HCT116 (cell line): Measurements from ENCODE around the gene HOXD8. TPM values are rescaled to one million over a fixed set of nuclear protein-coding genes. Genes with fewer than 3 reads are reported as not detected.

Experiments
- ATAC-seq: fragments of 200-7000 bp; cut with Tn5 transposase; 2 replicates; pipeline ENCODE4 v1.9.1; 2020; ENCODE audit warnings: mild to moderate bottlenecking, moderate library complexity
- BruUV-seq: library from RNA; stranded (reverse); fragments of 400-500 nt; replicated peaks from 2 replicates; lab custom pipeline; 2021; lab: Mats Ljungman, UMichigan
- CTCF ChIA-PET: fragments of 300-600 bp; sonication (Branson Sonifier 250); formaldehyde crosslinking; loops from one replicate; lab custom pipeline; 2021; ENCODE audit warnings: antibody characterized with exemption; lab: Charles Lee
- POLR2A ChIA-PET: fragments of 300-600, 350-600 bp; sonication (Branson Sonifier 250); formaldehyde crosslinking; loops from one replicate; lab custom pipeline; 2021; ENCODE audit warnings: antibody characterized with exemption; lab: Charles Lee
- RAD21 ChIA-PET, 2 experiments: fragments of 300-600 bp; sonication (Branson Sonifier 250); formaldehyde crosslinking; loops; one replicate each; lab custom pipeline; 2023; ENCODE audit warnings: low total read pairs in 2 of 2; ENCODE audit not compliant: uncharacterized antibody in 2 of 2, unreplicated experiment in 2 of 2, low non-redundant PET in 1 of 2; lab: Charles Lee
- DNase-seq: peaks from one replicate; pipeline ENCODE4 v3.0.0-alpha.2; 2010; ENCODE audit warnings: low read depth, low spot score
- H2AFZ ChIP-seq: fragments of 200-600 bp; shearing (Covaris generic), sonication (generic); 2 replicates; pipeline ENCODE4 v1.6.1; 2017; ENCODE audit warnings: low read depth, mixed run types, mixed read lengths, antibody characterized with exemption, low read length; ENCODE audit not compliant: poor library complexity, severe bottlenecking
- H3K27ac ChIP-seq: 2 replicates; pipeline ENCODE4 v1.5.1; 2012; ENCODE audit warnings: low read depth, low read length
- H3K27me3 ChIP-seq: fragments of 200-600 bp; sonication (generic); 2 replicates; pipeline ENCODE4 v1.6.1; 2016; ENCODE audit warnings: mixed run types, low read length, mixed read lengths; ENCODE audit not compliant: insufficient read depth
- H3K36me3 ChIP-seq, 2 experiments: fragments of 200-500 bp in 1 of 2; fragments of 200-600 bp in 1 of 2; sonication (Bioruptor generic) in 1 of 2; sonication (generic) in 1 of 2; 2 replicates each; pipeline versions ENCODE4 v1.5.1 to v1.6.1; 2014 to 2016; ENCODE audit warnings: low read length in 2 of 2, inconsistent platforms in 1 of 2, mixed read lengths in 1 of 2, mixed run types in 1 of 2; ENCODE audit not compliant: insufficient read depth in 2 of 2, control insufficient read depth in 1 of 2
- H3K4me1 ChIP-seq, 2 experiments: fragments of 200-600 bp in 1 of 2; sonication (generic) in 1 of 2; 2 replicates each; pipeline versions ENCODE4 v1.5.1 to v1.6.1; 2012 to 2017; ENCODE audit warnings: low read length in 2 of 2, inconsistent platforms in 1 of 2, mild to moderate bottlenecking in 1 of 2, mixed read lengths in 1 of 2, mixed run types in 1 of 2, moderate library complexity in 1 of 2; ENCODE audit not compliant: insufficient read depth in 2 of 2, control insufficient read depth in 1 of 2
- H3K4me2 ChIP-seq: fragments of 200-600 bp; sonication (generic); 2 replicates; pipeline ENCODE4 v1.6.1; 2017; ENCODE audit warnings: mixed run types, low read length, mixed read lengths
- H3K4me3 ChIP-seq, 2 experiments: fragments of 200-600 bp in 1 of 2; sonication (generic) in 1 of 2; replicated peaks in 1 of 2; 2 replicates each; pipeline ENCODE4 v1.5.1; 2011 to 2016; ENCODE audit warnings: low read length in 2 of 2, control low read depth in 1 of 2, low read depth in 1 of 2, mild to moderate bottlenecking in 1 of 2, mixed read lengths in 1 of 2, mixed run types in 1 of 2
- H3K79me2 ChIP-seq: fragments of 200-600 bp; sonication (generic); 2 replicates; pipeline ENCODE4 v1.6.1; 2017; ENCODE audit warnings: mild to moderate bottlenecking, mixed run types, low read length, moderate library complexity, mixed read lengths; ENCODE audit not compliant: insufficient read depth
- H3K9ac ChIP-seq: fragments of 200-600 bp; sonication (generic); 2 replicates; pipeline ENCODE4 v1.6.1; 2016; ENCODE audit warnings: low read length, mixed read lengths
- H3K9me2 ChIP-seq: fragments of 200-600 bp; sonication (generic), shearing (Covaris generic); 2 replicates; pipeline ENCODE4 v1.6.1; 2017; ENCODE audit warnings: mixed run types, mild to moderate bottlenecking, moderate library complexity; ENCODE audit not compliant: insufficient read depth
- H3K9me3 ChIP-seq, 2 experiments: fragments of 200-500 bp in 1 of 2; fragments of 200-600 bp in 1 of 2; sonication (Bioruptor generic) in 1 of 2; sonication (generic) in 1 of 2; 2 replicates each; pipeline ENCODE4 v1.6.1; 2014 to 2017; ENCODE audit warnings: low read length in 2 of 2, mixed read lengths in 2 of 2, inconsistent platforms in 1 of 2, low read depth in 1 of 2, mild to moderate bottlenecking in 1 of 2, mixed run types in 1 of 2, moderate library complexity in 1 of 2; ENCODE audit not compliant: control insufficient read depth in 1 of 2, insufficient read depth in 1 of 2
- H4K20me1 ChIP-seq: fragments of 200-600 bp; sonication (generic), shearing (Covaris generic); 2 replicates; pipeline ENCODE4 v1.6.1; 2017; ENCODE audit warnings: mixed run types, mild to moderate bottlenecking, moderate library complexity; ENCODE audit not compliant: insufficient read depth
- ATF3 ChIP-seq: IDR thresholded peaks from 2 replicates; pipeline ENCODE4 v1.6.1; 2012
- CBX3 ChIP-seq: IDR thresholded peaks from 2 replicates; pipeline ENCODE4 v1.6.1; 2012; ENCODE audit warnings: low read depth
- CEBPB ChIP-seq: IDR thresholded peaks from 2 replicates; pipeline ENCODE4 v1.6.1; 2012; ENCODE audit warnings: low read depth
- CTCF ChIP-seq, 3 experiments: fragments of 200-600 bp in 1 of 3; sonication (generic) in 1 of 3; IDR thresholded peaks in 2 of 3; conservative IDR thresholded peaks in 1 of 3; 2 replicates each; pipeline ENCODE4 v1.5.1; 2012 to 2017; ENCODE audit warnings: low read depth in 2 of 3, low read length in 2 of 3, antibody characterized with exemption in 1 of 3, borderline replicate concordance in 1 of 3, control low read depth in 1 of 3, mild to moderate bottlenecking in 1 of 3, mixed read lengths in 1 of 3, mixed run types in 1 of 3, moderate library complexity in 1 of 3; ENCODE audit not compliant: insufficient read depth in 1 of 3
- EGR1 ChIP-seq: IDR thresholded peaks from 2 replicates; pipeline ENCODE4 v1.6.1; 2012; ENCODE audit warnings: low read depth
- ELF1 ChIP-seq: IDR thresholded peaks from 2 replicates; pipeline ENCODE4 v1.6.1; 2012; ENCODE audit warnings: low read depth, borderline replicate concordance
- EZH2phosphoT487 ChIP-seq: fragments of 200-600 bp; IDR thresholded peaks from 2 replicates; pipeline ENCODE4 v1.6.1; 2018; ENCODE audit warnings: antibody characterized with exemption, borderline replicate concordance
- FOSL1 ChIP-seq: IDR thresholded peaks from 2 replicates; pipeline ENCODE4 v1.6.1; 2012; ENCODE audit warnings: low read depth
- MAX ChIP-seq: IDR thresholded peaks from 2 replicates; pipeline ENCODE4 v1.6.1; 2012
- REST ChIP-seq: IDR thresholded peaks from 2 replicates; pipeline ENCODE4 v1.6.1; 2012; ENCODE audit warnings: low read depth
- SP1 ChIP-seq: IDR thresholded peaks from 2 replicates; pipeline ENCODE4 v1.6.1; 2012; ENCODE audit warnings: low read depth
- SRF ChIP-seq: IDR thresholded peaks from 2 replicates; pipeline ENCODE4 v1.6.1; 2012; ENCODE audit warnings: low read depth
- YY1 ChIP-seq: IDR thresholded peaks from 2 replicates; pipeline ENCODE4 v1.6.1; 2011; ENCODE audit warnings: low read length, low read depth, moderate library complexity, mild to moderate bottlenecking; ENCODE audit not compliant: insufficient replicate concordance; ENCODE audit errors: extremely low read depth
- ZFX ChIP-seq: fragments of 450-650 bp; IDR thresholded peaks from 2 replicates; pipeline ENCODE4 v1.6.1; 2017
- ZNF274 ChIP-seq: fragments of 200-500 bp; sonication (Bioruptor generic); IDR thresholded peaks from 2 replicates; pipeline ENCODE4 v1.6.1; 2014; ENCODE audit warnings: mild to moderate bottlenecking, low read depth, low read length, inconsistent platforms
- intact Hi-C: fragments of 100-400 bp; cut with micrococcal nuclease; formaldehyde crosslinking; loops from 2 replicates; pipeline ENCODE4 v1.10.0; 2022
- total RNA-seq: library from RNA; stranded (reverse); gene quantifications from one replicate; pipeline ENCODE4 v1.2.1, GENCODE V29; 2021; ENCODE audit not compliant: unreplicated experiment

HOXD8 gene
- total RNA-seq, 1 experiment from 2014 or later: 6.0 TPM

GRCh38 chr2:176114120-176114929 is 15.2 kb upstream of the HOXD8 start (continued):
- TF ChIP-seq ZNF274 (no peak), EGR1 (no peak), CEBPB (no peak), SRF (no peak), CTCF (IDR thresholded peaks at IDR 0.05 in 2 of 3, conservative IDR thresholded peaks at IDR 0.05 in 1 of 3; ENCODE audit: borderline replicate concordance in 1 of 3, insufficient read depth in 1 of 3, low read depth in 2 of 3, low read length in 2 of 3) (no peak)

- ChIA-PET CTCF (no interaction called here), POLR2A (no interaction called here), RAD21 (no interaction called here)
- H3K79me2 ChIP-seq: no peaks in the 10 kb centered on the region
- H4K20me1 ChIP-seq: no peaks in the 10 kb centered on the region
- H3K36me3 ChIP-seq: no peaks in the 10 kb centered on the region
- ATAC-seq (no peak), DNase-seq (no peak)
- H3K9me3 ChIP-seq: no peaks in the 10 kb centered on the region
- no peaks in the 10 kb centered on the region for H3K27me3 ChIP-seq
- no peak overlapping the region for H2AFZ ChIP-seq
- H3K4me1 ChIP-seq: peaks cover 0 to 12% of the 10 kb centered on the region in 2 experiments; a peak in 1 of 4 replicates
- no peak overlapping the region for H3K27ac ChIP-seq
- no peaks in the 10 kb centered on the region for H3K9me2 ChIP-seq
- intact Hi-C loops: no loop called here
- no peak overlapping the region for H3K4me2 ChIP-seq
- H3K9ac ChIP-seq: no peak overlapping the region
- H3K4me3 ChIP-seq: no peak overlapping the region
- BruUV-seq: no TSS peak
- TF ChIP-seq SRF: no peak
- TF ChIP-seq MAX: no peak
- no peak for TF ChIP-seq SP1
- no peak for TF ChIP-seq ZFX
- TF ChIP-seq ATF3: no peak
- TF ChIP-seq CTCF (IDR thresholded peaks at IDR 0.05 in 2 of 3, conservative IDR thresholded peaks at IDR 0.05 in 1 of 3; ENCODE audit: borderline replicate concordance in 1 of 3, insufficient read depth in 1 of 3, low read depth in 2 of 3, low read length in 2 of 3): no peak
- TF ChIP-seq CBX3: no peak
- no peak for TF ChIP-seq REST
- TF ChIP-seq ZNF274: no peak
- no peak for TF ChIP-seq EZH2phosphoT487
- no peak for TF ChIP-seq FOSL1
- TF ChIP-seq YY1: no peak
- no peak for TF ChIP-seq ELF1
Observed at GRCh38 chr2:176114930-176115625, 14.4 kb upstream of the HOXD8 start.
